HG02943 (cell line): ENCODE results near the gene USP28.
A peak's percentile ranks its signal among the peaks of the same experiment; 100 is the strongest.
"Not testable (repeated sequence)": the region's sequence is repeated elsewhere in the genome, so short reads cannot be mapped to it uniquely, and the experiment has no call there.

Experiments
- ATAC-seq: cut with Tn5 transposase; IDR thresholded peaks from one replicate; pipeline ENCODE4 v1.9.1; 2021; ENCODE audit warnings: mild to moderate bottlenecking, low read depth, moderate library complexity; ENCODE audit not compliant: unreplicated experiment

The USP28 gene

GRCh38 chr11:113880971-113881370, 5.6 kb upstream of the USP28 start:
- no peak for ATAC-seq

GRCh38 chr11:113879446-113879845, 4.1 kb upstream of the USP28 start:
- ATAC-seq: not testable (repeated sequence)

GRCh38 chr11:113877670-113878055, 2.3 kb upstream of the USP28 start:
- ATAC-seq: no peak

- ATAC-seq: no peak
Measured at GRCh38 chr11:113876798-113877669, 1.7 kb upstream of the USP28 start.

GRCh38 chr11:113876074-113876797, 864 bp upstream of the USP28 start:
- ATAC-seq: no peak

- peak; percentile 37 for ATAC-seq
Measured at GRCh38 chr11:113874581-113875233, 665 bp downstream of the USP28 start.

- ATAC-seq: no peak
Measured at GRCh38 chr11:113874096-113874495, 1.3 kb downstream of the USP28 start.

GRCh38 chr11:113873236-113873626, 2.1 kb downstream of the USP28 start:
- ATAC-seq: no peak

- no peak for ATAC-seq
Measured at GRCh38 chr11:113871336-113871735, 4.0 kb downstream of the USP28 start.

GRCh38 chr11:113867843-113868503, 7.4 kb downstream of the USP28 start:
- ATAC-seq: no peak

- ATAC-seq: no peak
Measured at GRCh38 chr11:113865873-113866272, 9.5 kb downstream of the USP28 start.

GRCh38 chr11:113864410-113864809, 11.0 kb downstream of the USP28 start:
- ATAC-seq: no peak

- ATAC-seq: no peak
Measured at GRCh38 chr11:113862435-113862834, 12.9 kb downstream of the USP28 start.

- no peak for ATAC-seq
Measured at GRCh38 chr11:113859665-113860064, 15.7 kb downstream of the USP28 start.

GRCh38 chr11:113856966-113857759, 18.2 kb downstream of the USP28 start:
- ATAC-seq: no peak

- no peak for ATAC-seq
Measured at GRCh38 chr11:113855803-113856202, 19.6 kb downstream of the USP28 start.

GRCh38 chr11:113850188-113850587, 25.2 kb downstream of the USP28 start:
- no peak for ATAC-seq

- ATAC-seq: no peak
Measured at GRCh38 chr11:113849713-113850112, 25.7 kb downstream of the USP28 start.

GRCh38 chr11:113847580-113847979, 27.8 kb downstream of the USP28 start:
- no peak for ATAC-seq

- ATAC-seq: no peak
Measured at GRCh38 chr11:113847111-113847510, 28.3 kb downstream of the USP28 start.
